Brain microvascular endothelial cell (primary cell): Measurements from ENCODE around the gene ZCCHC17.

Experiments
- DNase-seq: peaks from one replicate; pipeline ENCODE4 v3.0.0-alpha.2; 2020
- H3K27ac ChIP-seq: fragments of 250-450 bp; sonication (Bioruptor Pico); 2 replicates; pipeline ENCODE4 v1.5.1; 2020; ENCODE audit warnings: mild to moderate bottlenecking, moderate library complexity
- H3K27me3 ChIP-seq: fragments of 250-450 bp; sonication (Bioruptor Pico); replicated peaks from 2 replicates; pipeline ENCODE4 v1.5.1; 2020; ENCODE audit warnings: mild to moderate bottlenecking
- H3K36me3 ChIP-seq: fragments of 250-450 bp; sonication (Bioruptor Pico); replicated peaks from 2 replicates; pipeline ENCODE4 v1.5.1; 2020; ENCODE audit warnings: mild to moderate bottlenecking
- H3K4me3 ChIP-seq: 2 replicates; pipeline ENCODE4 v1.5.1; 2011; ENCODE audit warnings: low read depth, mild to moderate bottlenecking, control low read depth, low read length, moderate library complexity
- CTCF ChIP-seq: IDR thresholded peaks from 2 replicates; pipeline ENCODE4 v1.5.1; 2011; ENCODE audit warnings: low read depth, mild to moderate bottlenecking, moderate library complexity, low read length, control low read depth, inconsistent platforms; ENCODE audit errors: missing control alignments
- in situ Hi-C: cut with HindIII; loops from 2 replicates; pipeline ENCODE4 v1.10.0; 2017; ENCODE audit warnings: low sequenced_read_pairs, low pct_ligation_motif_present

Gene ZCCHC17

GRCh38 chr1:31374511-31375196, 77.8 kb downstream of the ZCCHC17 start:
- DNase-seq: no peak
- no peak overlapping the region for H3K4me3 ChIP-seq
- in situ Hi-C loops: no loop called here
- no peaks in the 10 kb centered on the region for H3K27me3 ChIP-seq
- H3K36me3 ChIP-seq: no peaks in the 10 kb centered on the region
- no peak overlapping the region for H3K27ac ChIP-seq
- TF ChIP-seq CTCF: no peak

GRCh38 chr1:31376375-31377134, 79.7 kb downstream of the ZCCHC17 start:
- in situ Hi-C loops: no loop called here
- TF ChIP-seq CTCF: no peak
- Histone ChIP-seq H3K36me3 (no peaks in the 10 kb centered on the region), H3K27ac (no peak overlapping the region), H3K4me3 (no peak overlapping the region), H3K27me3 (no peaks in the 10 kb centered on the region)
- peak; percentile 97 for DNase-seq

GRCh38 chr1:31377364-31377863, 80.6 kb downstream of the ZCCHC17 start:
- Histone ChIP-seq H3K27me3 (no peaks in the 10 kb centered on the region), H3K36me3 (no peaks in the 10 kb centered on the region), H3K4me3 (no peak overlapping the region), H3K27ac (no peak overlapping the region)
- TF ChIP-seq CTCF: no peak
- in situ Hi-C loops: no loop called here
- DNase-seq: no peak

GRCh38 chr1:31378001-31378400, 81.2 kb downstream of the ZCCHC17 start:
- Histone ChIP-seq H3K36me3 (no peaks in the 10 kb centered on the region), H3K4me3 (no peak overlapping the region), H3K27me3 (no peaks in the 10 kb centered on the region), H3K27ac (no peak overlapping the region)
- no peak for DNase-seq
- in situ Hi-C loops: no loop called here
- no peak for TF ChIP-seq CTCF

- no peak for DNase-seq
- no peaks in the 10 kb centered on the region for H3K27me3 ChIP-seq
- no peaks in the 10 kb centered on the region for H3K36me3 ChIP-seq
- H3K27ac ChIP-seq: no peak overlapping the region
- H3K4me3 ChIP-seq: no peak overlapping the region
- in situ Hi-C loops: no loop called here
- TF ChIP-seq CTCF: no peak
Measured at GRCh38 chr1:31380181-31380580, 83.3 kb downstream of the ZCCHC17 start.
